Kidney epithelial cell (primary cell): ENCODE data around the gene MORC2. TPM values are rescaled to one million over a fixed set of nuclear protein-coding genes. Genes with fewer than 3 reads are reported as not detected.

Experiments used
- DNase-seq: peaks from one replicate; pipeline ENCODE4 v3.0.0-alpha.2; 2010; ENCODE audit warnings: low read depth
- H3K27me3 ChIP-seq: 2 replicates; pipeline ENCODE4 v1.6.0; 2011; ENCODE audit warnings: low read length; ENCODE audit not compliant: control insufficient read depth, insufficient read depth
- H3K36me3 ChIP-seq: 2 replicates; pipeline ENCODE4 v1.5.1; 2011; ENCODE audit warnings: low read length; ENCODE audit not compliant: control insufficient read depth, insufficient read depth
- H3K4me3 ChIP-seq: 2 replicates; pipeline ENCODE4 v1.5.1; 2011; ENCODE audit warnings: low read depth, mild to moderate bottlenecking, control low read depth, low read length
- CTCF ChIP-seq: IDR thresholded peaks from 2 replicates; pipeline ENCODE4 v1.5.1; 2011; ENCODE audit warnings: mild to moderate bottlenecking, moderate library complexity, low read length, control low read depth, inconsistent platforms; ENCODE audit not compliant: insufficient read depth, poor library complexity, severe bottlenecking
- total RNA-seq: library from RNA; depleted of rRNA; stranded (reverse); fragments of >200 nt; gene quantifications from 2 replicates; pipeline ENCODE4 v1.2.3, GENCODE V29; 2015

MORC2 gene
- total RNA-seq, 1 donor from 2014 or later: 30.8 TPM

- TF ChIP-seq CTCF: no peak
- no peaks in the 10 kb centered on the region for H3K27me3 ChIP-seq
- no peaks in the 10 kb centered on the region for H3K36me3 ChIP-seq
- DNase-seq: no peak
- H3K4me3 ChIP-seq: no peak overlapping the region
Observed at GRCh38 chr22:30889268-30889995, 79.1 kb downstream of the MORC2 start.

- H3K27me3 ChIP-seq: no peaks in the 10 kb centered on the region
- no peak for TF ChIP-seq CTCF
- DNase-seq: no peak
- no peaks in the 10 kb centered on the region for H3K36me3 ChIP-seq
- no peak overlapping the region for H3K4me3 ChIP-seq
Observed at GRCh38 chr22:30887861-30888260, 80.7 kb downstream of the MORC2 start.

- no peaks in the 10 kb centered on the region for H3K36me3 ChIP-seq
- H3K4me3 ChIP-seq: no peak overlapping the region
- no peak for TF ChIP-seq CTCF
- H3K27me3 ChIP-seq: no peaks in the 10 kb centered on the region
- no peak for DNase-seq
Observed at GRCh38 chr22:30887453-30887852, 81.1 kb downstream of the MORC2 start.

- no peak for DNase-seq
- no peak for TF ChIP-seq CTCF
- H3K27me3 ChIP-seq: no peaks in the 10 kb centered on the region
- no peak overlapping the region for H3K4me3 ChIP-seq
- no peaks in the 10 kb centered on the region for H3K36me3 ChIP-seq
Observed at GRCh38 chr22:30885591-30885990, 83.0 kb downstream of the MORC2 start.

- no peak for DNase-seq
- no peaks in the 10 kb centered on the region for H3K27me3 ChIP-seq
- H3K4me3 ChIP-seq: no peak overlapping the region
- no peak for TF ChIP-seq CTCF
- no peaks in the 10 kb centered on the region for H3K36me3 ChIP-seq
Observed at GRCh38 chr22:30885001-30885366, 83.6 kb downstream of the MORC2 start.

- H3K36me3 ChIP-seq: no peaks in the 10 kb centered on the region
- no peaks in the 10 kb centered on the region for H3K27me3 ChIP-seq
- no peak for DNase-seq
- no peak for TF ChIP-seq CTCF
- H3K4me3 ChIP-seq: no peak overlapping the region
Observed at GRCh38 chr22:30884211-30885000, 84.2 kb downstream of the MORC2 start.
